Myocyte (in vitro differentiated cells): ENCODE data around the gene PLK2. TPM values are rescaled to one million over a fixed set of nuclear protein-coding genes. Genes with fewer than 3 reads are reported as not detected.

Source experiments
- DNase-seq: peaks from one replicate; pipeline ENCODE4 v3.0.0-alpha.2; 2012; ENCODE audit warnings: low read depth
- polyA plus RNA-seq: library from polyadenylated mRNA; unstranded; fragments of >200 nt; gene quantifications from one replicate; pipeline ENCODE4 v1.2.1, GENCODE V29; 2012; ENCODE audit warnings: missing spikeins
- total RNA-seq: library from RNA; depleted of rRNA; stranded (reverse); fragments of >200 nt; gene quantifications from 2 replicates; pipeline ENCODE4 v1.2.3, GENCODE V29; 2014

The PLK2 gene
- 171 and 198 TPM in 2 replicates for total RNA-seq
- polyA plus RNA-seq, result 109 TPM

GRCh38 chr5:58460002-58460731 is at the start of gene PLK2:
TSS of gene PLK2 (minus strand) at chr5:58460086. CDS start at chr5:58459959, 127 bp downstream.
- peak; percentile 95 for DNase-seq

GRCh38 chr5:58507715-58508114 is 47.8 kb upstream of the PLK2 start:
- no peak for DNase-seq

- DNase-seq, result no peak
Observed at GRCh38 chr5:58505971-58506640, 46.2 kb upstream of the PLK2 start.

- DNase-seq, result no peak
Observed at GRCh38 chr5:58505502-58505901, 45.6 kb upstream of the PLK2 start.

GRCh38 chr5:58504766-58505165 is 44.9 kb upstream of the PLK2 start:
- DNase-seq, result no peak

- DNase-seq, result no peak
Observed at GRCh38 chr5:58503390-58504046, 43.6 kb upstream of the PLK2 start.

GRCh38 chr5:58501778-58502417 is 42.0 kb upstream of the PLK2 start:
- no peak for DNase-seq

- no peak for DNase-seq
Observed at GRCh38 chr5:58499941-58500340, 40.1 kb upstream of the PLK2 start.

- DNase-seq, result no peak
Observed at GRCh38 chr5:58499231-58499630, 39.3 kb upstream of the PLK2 start.

GRCh38 chr5:58498340-58498942 is 38.6 kb upstream of the PLK2 start:
- DNase-seq, result peak; percentile 39

GRCh38 chr5:58497921-58498320 is 38.0 kb upstream of the PLK2 start:
- DNase-seq, result no peak

GRCh38 chr5:58497386-58497785 is 37.5 kb upstream of the PLK2 start:
- no peak for DNase-seq

- no peak for DNase-seq
Observed at GRCh38 chr5:58496488-58496887, 36.6 kb upstream of the PLK2 start.

- no peak for DNase-seq
Observed at GRCh38 chr5:58493141-58493540, 33.3 kb upstream of the PLK2 start.

GRCh38 chr5:58491216-58491892 is 31.5 kb upstream of the PLK2 start, which contains the start of gene GAPT:
TSS of gene GAPT (plus strand) at chr5:58491435. CDS start at chr5:58494537, 3,102 bp downstream.
- DNase-seq, result no peak

- peak; percentile 16 for DNase-seq
Observed at GRCh38 chr5:58490402-58491050, 30.6 kb upstream of the PLK2 start.

GRCh38 chr5:58486290-58486689 is 26.4 kb upstream of the PLK2 start:
- DNase-seq, result no peak

GRCh38 chr5:58484505-58484904 is 24.6 kb upstream of the PLK2 start:
- no peak for DNase-seq

- no peak for DNase-seq
Observed at GRCh38 chr5:58482536-58482935, 22.6 kb upstream of the PLK2 start.

- DNase-seq, result no peak
Observed at GRCh38 chr5:58481828-58482227, 21.9 kb upstream of the PLK2 start.
